GM12878 (cell line): Measurements from ENCODE around the gene MTIF2. TPM values are rescaled to one million over a fixed set of nuclear protein-coding genes. Genes with fewer than 3 reads are reported as not detected.

Experiments used
- ATAC-seq: fragments of 200-7000 bp; cut with Tn5 transposase; 3 replicates; pipeline ENCODE4 v1.9.1; 2020; ENCODE audit warnings: mild to moderate bottlenecking, moderate library complexity
- BruUV-seq: library from RNA; stranded (reverse); fragments of 400-500 nt; replicated peaks from 2 replicates; lab custom pipeline; 2021; lab: Mats Ljungman, UMichigan
- CTCF ChIA-PET: fragments of 300-600 bp; sonication (Branson Sonifier 250); formaldehyde crosslinking; extraction: SDS; loops from one replicate; lab custom pipeline; 2021; ENCODE audit warnings: inconsistent platforms; lab: Yijun Ruan, JAX
- POLR2A ChIA-PET: fragments of 350-600 bp; formaldehyde crosslinking; extraction: SDS; loops from one replicate; lab custom pipeline; 2021; ENCODE audit warnings: inconsistent platforms; lab: Charles Lee
- RAD21 ChIA-PET: fragments of 300-600 bp; sonication (Branson Sonifier 250); formaldehyde crosslinking; loops from one replicate; lab custom pipeline; 2023; ENCODE audit warnings: antibody characterized with exemption; ENCODE audit not compliant: unreplicated experiment; lab: Charles Lee
- SMC1A ChIA-PET: fragments of 300-600 bp; sonication (Branson Sonifier 250); formaldehyde crosslinking; loops from one replicate; lab custom pipeline; 2023; ENCODE audit not compliant: unreplicated experiment, uncharacterized antibody; lab: Charles Lee
- DNase-seq: peaks from one replicate; pipeline ENCODE4 v3.0.0-alpha.2; 2011; ENCODE audit warnings: low read depth, low spot score
- FAIRE-seq: peaks from 3 replicates; lab custom pipeline; 2011; peaks lifted over from hg19 to GRCh38; lab: Jason Lieb, UNC
- H2AFZ ChIP-seq: 2 replicates; pipeline ENCODE4 v1.6.0; 2011; ENCODE audit warnings: low read depth, low read length, control low read depth; ENCODE audit not compliant: control insufficient read depth
- H3K27ac ChIP-seq: 2 replicates; pipeline ENCODE4 v1.5.1; 2011; ENCODE audit warnings: control low read depth; ENCODE audit not compliant: control insufficient read depth, insufficient read depth
- H3K27me3 ChIP-seq, 2 experiments: replicated peaks in 1 of 2; 2 replicates each; pipeline versions ENCODE4 v1.6.0 to v1.6.1; 2011; ENCODE audit warnings: low read length in 1 of 2; ENCODE audit not compliant: control insufficient read depth in 2 of 2, insufficient read depth in 2 of 2
- H3K36me3 ChIP-seq, 2 experiments: 2 replicates each; pipeline ENCODE4 v1.5.1; 2011; ENCODE audit warnings: low read length in 1 of 2; ENCODE audit not compliant: control insufficient read depth in 2 of 2, insufficient read depth in 2 of 2
- H3K4me1 ChIP-seq: 2 replicates; pipeline ENCODE4 v1.6.1; 2011; ENCODE audit warnings: mild to moderate bottlenecking, low read length, moderate library complexity, mixed read lengths; ENCODE audit not compliant: control insufficient read depth, insufficient read depth
- H3K4me2 ChIP-seq: 2 replicates; pipeline ENCODE4 v1.6.0; 2011; ENCODE audit warnings: control low read depth; ENCODE audit not compliant: control insufficient read depth, insufficient read depth
- H3K4me3 ChIP-seq: fragments of 200-600 bp; sonication (generic); 2 replicates; pipeline ENCODE4 v1.5.1; 2016
- H3K79me2 ChIP-seq: 2 replicates; pipeline ENCODE4 v1.6.0; 2011; ENCODE audit warnings: low read length; ENCODE audit not compliant: control insufficient read depth, insufficient read depth
- H3K9ac ChIP-seq: 2 replicates; pipeline ENCODE4 v1.8.0; 2011; ENCODE audit warnings: low read length, control low read depth, mixed read lengths; ENCODE audit not compliant: control insufficient read depth, insufficient read depth
- H3K9me3 ChIP-seq: replicated peaks from 3 replicates; pipeline ENCODE4 v1.5.1; 2011; ENCODE audit warnings: mild to moderate bottlenecking, low read length; ENCODE audit not compliant: control insufficient read depth, insufficient read depth
- H4K20me1 ChIP-seq: 2 replicates; pipeline ENCODE4 v1.6.0; 2011; ENCODE audit not compliant: control insufficient read depth, insufficient read depth
- ASH2L ChIP-seq: fragments of 300-600, 200-600 bp; sonication (generic); IDR thresholded peaks from 2 replicates; pipeline ENCODE4 v1.6.1; 2017; ENCODE audit warnings: low read depth, mild to moderate bottlenecking, borderline replicate concordance
- CHD1 ChIP-seq: IDR thresholded peaks from 2 replicates; pipeline ENCODE4 v1.6.1; 2012; ENCODE audit warnings: low read depth, low read length, improper control_type of control experiment
- DPF2 ChIP-seq: fragments of 450-650 bp; IDR thresholded peaks from 2 replicates; pipeline ENCODE4 v1.6.1; 2017; ENCODE audit warnings: mild to moderate bottlenecking
- E2F4 ChIP-seq: IDR thresholded peaks from 2 replicates; pipeline ENCODE4 v1.6.1; 2012; ENCODE audit warnings: low read depth, low read length, improper control_type of control experiment
- ETV6 ChIP-seq, 2 experiments: fragments of 450-650 bp in 1 of 2; IDR thresholded peaks in 1 of 2; conservative IDR thresholded peaks in 1 of 2; 2 replicates each; pipeline ENCODE4 v1.6.1; 2014; ENCODE audit warnings: antibody characterized with exemption in 1 of 2, borderline replicate concordance in 1 of 2, low read depth in 1 of 2, mild to moderate bottlenecking in 1 of 2, moderate library complexity in 1 of 2
- FOS ChIP-seq: IDR thresholded peaks from 3 replicates; pipeline ENCODE4 v1.6.1; 2011; ENCODE audit warnings: borderline replicate concordance; ENCODE audit not compliant: insufficient read length; ENCODE audit errors: extremely low read depth
- HDAC6 ChIP-seq: fragments of 200-600 bp; sonication (generic); IDR thresholded peaks from one replicate; pipeline ENCODE4 v1.8.0; 2017; ENCODE audit warnings: antibody characterized with exemption; ENCODE audit not compliant: unreplicated experiment
- IRF5 ChIP-seq: fragments of 450-650 bp; IDR thresholded peaks from 2 replicates; pipeline ENCODE4 v1.6.1; 2017; ENCODE audit warnings: borderline replicate concordance
- NFYA ChIP-seq: IDR thresholded peaks from 2 replicates; pipeline ENCODE4 v1.6.1; 2011; ENCODE audit warnings: low read depth, mild to moderate bottlenecking, low read length, improper control_type of control experiment, borderline replicate concordance
- NFYB ChIP-seq: IDR thresholded peaks from 2 replicates; pipeline ENCODE4 v1.6.1; 2011; ENCODE audit warnings: low read depth, mild to moderate bottlenecking, low read length, improper control_type of control experiment, moderate library complexity; ENCODE audit not compliant: insufficient read depth
- RAD51 ChIP-seq: fragments of 450-650 bp; IDR thresholded peaks from 2 replicates; pipeline ENCODE4 v1.6.1; 2016; ENCODE audit warnings: moderate library complexity, mild to moderate bottlenecking, inconsistent platforms
- SMARCA5 ChIP-seq: fragments of 450-650 bp; IDR thresholded peaks from 2 replicates; pipeline ENCODE4 v1.6.1; 2017; ENCODE audit warnings: mild to moderate bottlenecking
- WRNIP1 ChIP-seq: IDR thresholded peaks from 2 replicates; pipeline ENCODE4 v1.6.1; 2011; ENCODE audit warnings: low read depth, low read length, improper control_type of control experiment, borderline replicate concordance
- WGBS: methylation state at CpG from one replicate; pipeline ENCODE4 v1.1.6; 2016; ENCODE audit warnings: low lambda C conversion rate; ENCODE audit not compliant: insufficient replicate concordance, insufficient coverage; ENCODE audit errors: missing lambda C conversion rate; 5-methylcytosine and 5-hydroxymethylcytosine counted together
- in situ Hi-C: fragments of 300-500 bp; cut with MboI; formaldehyde crosslinking; loops from 9 replicates; pipeline ENCODE4 v1.14.3; 2018; ENCODE audit warnings: mixed read lengths
- intact Hi-C: fragments of 100-400 bp; cut with micrococcal nuclease; formaldehyde crosslinking; loops from one replicate; pipeline ENCODE4 v1.14.2; 2022; ENCODE audit not compliant: unreplicated experiment
- polyA plus RNA-seq, 11 experiments: library from polyadenylated mRNA; depleted of rRNA in 4 of 11; unstranded in 6 of 11; stranded (reverse) in 5 of 11; fragments of >200 nt; fragmentation: Nextera tagmentation in 4 of 11; fragmentation: Illumina TruSeq in 1 of 11; extraction: Ambion mirVana in 4 of 11; extraction: Trizol in 1 of 11; gene quantifications; 1 replicate in 1 of 11; 2 replicates in 10 of 11; pipeline versions ENCODE4 v1.2.1 to v1.2.3, GENCODE V29; 2011 to 2016; ENCODE audit warnings: inconsistent platforms in 2 of 11, missing spikeins in 2 of 11, low read depth in 1 of 11
- total RNA-seq, 4 experiments: library from RNA; depleted of rRNA in 3 of 4; stranded (reverse); fragments of >200 nt in 3 of 4; fragmentation: Illumina TruSeq in 1 of 4; extraction: Trizol in 1 of 4; gene quantifications; 2 replicates each; pipeline versions ENCODE4 v1.2.1 to v1.2.3, GENCODE V29; 2013 to 2021

The MTIF2 gene
- total and polyA plus RNA-seq, 10 of the 15 experiments (the other 5 are each of a cell fraction or from before 2014, with no cell fraction given), result 26.4 to 63.7 (median 40.0) TPM

GRCh38 chr2:55247025-55247424 lies 22.0 kb downstream of the MTIF2 start (continued):
- TF ChIP-seq E2F4, result no peak
- no peak for TF ChIP-seq WRNIP1
- no peak for TF ChIP-seq FOS
- no peak for TF ChIP-seq NFYA
- TF ChIP-seq RAD51, result no peak
- no peak for TF ChIP-seq CHD1
- TF ChIP-seq ASH2L, result no peak

GRCh38 chr2:55245411-55245810 lies 23.6 kb downstream of the MTIF2 start:
- H3K27me3 ChIP-seq, result no peaks in the 10 kb centered on the region
- SMC1A ChIA-PET, result no interaction called here
- no peak for DNase-seq
- H3K9ac ChIP-seq, result no peak overlapping the region
- FAIRE-seq, result no peak
- H3K4me3 ChIP-seq, result no peak overlapping the region
- H3K9me3 ChIP-seq, result no peaks in the 10 kb centered on the region
- peaks cover 2 to 24% of the 10 kb centered on the region in 2 experiments; a peak in 3 of 4 replicates for H3K36me3 ChIP-seq
- in situ Hi-C loops, result no loop called here
- TF ChIP-seq ETV6 (conservative IDR thresholded peaks at IDR 0.05 in 1 of 2, IDR thresholded peaks at IDR 0.05 in 1 of 2; ENCODE audit: borderline replicate concordance in 1 of 2, low read depth in 1 of 2) (no peak), NFYB (no peak), HDAC6 (no peak), SMARCA5 (no peak), DPF2 (no peak), IRF5 (no peak)
- no peaks in the 10 kb centered on the region for H4K20me1 ChIP-seq
- 83% methylated on average over 5 of the region's 5 CpGs for WGBS
- no TSS peak for BruUV-seq
- no peak overlapping the region for H3K27ac ChIP-seq
- H3K79me2 ChIP-seq, result no peaks in the 10 kb centered on the region
- no peak for ATAC-seq
- CTCF ChIA-PET, result no interaction called here
- POLR2A ChIA-PET, result no interaction called here
- intact Hi-C loops, result no loop called here
- RAD21 ChIA-PET, result no interaction called here
- H2AFZ ChIP-seq, result no peak overlapping the region
- no peak overlapping the region for H3K4me2 ChIP-seq
- no peaks in the 10 kb centered on the region for H3K4me1 ChIP-seq
